ENCODE measurements around the gene ZNF362.

ZNF362 gene

DNA sequence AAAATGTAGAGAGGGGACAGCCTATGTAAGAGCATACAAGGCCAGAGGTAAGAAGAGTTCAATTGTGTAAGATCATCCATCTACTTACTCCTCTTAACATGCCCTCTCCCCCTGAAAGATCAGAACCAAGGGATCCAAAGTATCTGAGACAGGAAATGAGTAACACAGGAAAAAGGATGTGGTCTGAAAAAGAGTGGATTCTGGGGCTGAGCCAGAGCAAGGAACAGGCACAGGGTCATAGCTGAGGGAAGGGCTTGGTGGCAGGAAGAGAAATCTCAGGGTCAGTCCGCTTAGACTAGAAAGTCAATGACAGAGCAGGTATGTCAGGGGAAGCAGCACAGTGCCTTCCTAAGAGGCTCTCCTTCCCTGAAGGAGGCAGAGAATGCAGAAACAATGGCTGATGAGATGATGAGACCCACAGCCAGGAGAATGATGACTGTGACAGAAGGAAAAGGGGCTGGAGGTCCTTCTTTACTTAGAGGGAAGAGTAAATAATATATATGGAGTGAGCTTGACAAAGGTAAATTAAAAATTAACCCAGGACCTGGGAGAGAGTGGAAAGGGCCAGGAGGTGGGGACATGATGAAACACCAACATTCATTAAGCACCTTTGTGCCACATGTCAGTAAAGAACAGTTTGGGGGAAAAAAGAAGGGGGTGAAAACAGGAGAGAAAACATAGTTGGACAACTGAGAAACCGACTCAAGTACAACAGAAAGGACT, 90.8 kb downstream of the ZNF362 start:
- peak; percentile 63 for DNase-seq (ENCODE audit: low read depth)

DNA sequence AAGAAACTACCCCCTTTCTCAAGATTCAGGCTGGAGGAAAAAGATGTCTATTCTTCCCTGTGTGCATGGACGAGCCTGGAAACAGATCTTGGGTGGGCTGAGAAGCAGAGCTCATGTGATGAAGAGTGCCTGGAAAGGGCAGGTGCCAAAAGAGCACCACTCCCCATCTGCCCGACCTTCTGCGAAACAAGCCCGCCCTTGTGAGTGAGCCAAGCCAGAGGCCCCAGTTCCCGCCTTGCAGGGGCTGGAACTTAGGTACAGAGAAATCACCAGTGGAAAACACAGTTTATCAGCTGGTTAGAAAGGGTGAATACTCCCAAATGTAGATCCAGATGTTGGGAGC, 91.3 kb downstream of the ZNF362 start:
- no peak for DNase-seq (ENCODE audit: low read depth)

DNA sequence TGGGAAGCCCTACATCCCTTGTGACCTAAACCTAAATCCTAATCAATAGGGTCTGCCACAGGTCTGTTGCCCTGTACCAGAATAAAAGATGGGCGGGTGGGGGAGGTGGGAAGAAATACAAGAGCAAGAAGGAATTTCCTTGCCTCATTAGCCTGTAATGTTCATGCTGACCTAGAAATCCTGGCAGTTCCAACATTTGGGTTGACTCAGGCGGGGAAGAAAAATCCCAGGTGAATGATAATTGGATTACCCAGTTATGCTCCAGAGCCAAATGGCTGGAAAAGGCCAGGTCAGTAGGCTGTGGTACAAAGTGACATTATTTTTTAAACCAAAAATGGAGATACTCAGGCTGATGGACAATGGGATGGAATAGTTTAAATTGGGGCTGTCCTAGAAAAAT, 91.9 kb downstream of the ZNF362 start:
- no peak for DNase-seq (ENCODE audit: low read depth)

DNA sequence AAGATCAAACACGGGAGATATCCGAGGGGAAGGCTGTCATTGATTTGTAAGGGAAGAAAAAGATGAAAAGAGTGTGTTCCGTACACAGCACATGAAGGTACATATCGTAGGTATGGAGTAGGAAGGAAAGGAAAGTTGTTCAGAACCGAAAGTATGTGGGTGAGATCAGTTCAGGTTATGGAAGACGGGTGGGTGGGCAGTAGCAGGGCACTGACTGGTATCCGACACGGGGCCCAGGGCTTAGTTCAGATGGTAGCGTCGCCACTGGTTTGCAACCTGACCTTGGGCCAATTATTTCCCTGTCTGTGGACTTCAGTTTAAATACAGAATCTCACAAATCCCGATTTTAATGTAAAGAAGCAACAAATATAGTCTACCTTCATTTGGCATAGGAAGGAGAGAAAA, 92.4 kb downstream of the ZNF362 start:
- DNase-seq (ENCODE audit: low read depth), result no peak

DNA sequence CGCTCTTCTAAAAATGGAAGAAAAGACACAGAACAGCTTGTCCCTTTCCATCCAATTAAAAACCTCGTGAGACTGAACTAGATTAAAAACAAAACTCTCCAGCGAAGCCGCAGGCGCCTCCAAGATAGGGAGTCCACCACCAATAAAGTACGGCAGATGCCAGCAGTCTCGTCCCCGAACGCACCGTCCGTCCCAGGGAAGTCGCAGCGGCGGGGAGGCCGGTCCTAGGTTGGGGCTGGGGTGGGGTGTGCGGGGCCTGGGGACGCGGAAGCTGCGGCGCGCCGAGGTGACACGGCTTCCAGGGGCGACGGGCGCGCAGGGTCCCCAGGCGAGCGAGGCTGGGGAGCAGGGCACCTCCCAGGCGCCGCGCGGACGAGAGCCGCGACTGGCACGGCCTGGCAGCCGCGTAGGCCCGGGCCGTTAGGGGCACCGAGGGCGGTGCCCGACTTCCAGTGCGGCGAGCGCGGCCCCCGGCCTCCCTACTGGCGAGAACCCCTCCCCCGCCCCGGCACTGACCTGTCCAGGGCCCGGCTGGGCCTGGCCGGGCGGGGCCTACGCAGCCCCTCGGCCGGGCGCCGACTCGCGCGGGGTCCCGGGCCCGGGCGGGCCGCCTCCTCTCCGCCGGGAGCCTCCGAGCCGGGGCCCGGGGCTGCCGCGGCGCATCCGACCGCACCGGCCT, 92.9 kb downstream of the ZNF362 start:
- no peak for DNase-seq (ENCODE audit: low read depth)

DNA sequence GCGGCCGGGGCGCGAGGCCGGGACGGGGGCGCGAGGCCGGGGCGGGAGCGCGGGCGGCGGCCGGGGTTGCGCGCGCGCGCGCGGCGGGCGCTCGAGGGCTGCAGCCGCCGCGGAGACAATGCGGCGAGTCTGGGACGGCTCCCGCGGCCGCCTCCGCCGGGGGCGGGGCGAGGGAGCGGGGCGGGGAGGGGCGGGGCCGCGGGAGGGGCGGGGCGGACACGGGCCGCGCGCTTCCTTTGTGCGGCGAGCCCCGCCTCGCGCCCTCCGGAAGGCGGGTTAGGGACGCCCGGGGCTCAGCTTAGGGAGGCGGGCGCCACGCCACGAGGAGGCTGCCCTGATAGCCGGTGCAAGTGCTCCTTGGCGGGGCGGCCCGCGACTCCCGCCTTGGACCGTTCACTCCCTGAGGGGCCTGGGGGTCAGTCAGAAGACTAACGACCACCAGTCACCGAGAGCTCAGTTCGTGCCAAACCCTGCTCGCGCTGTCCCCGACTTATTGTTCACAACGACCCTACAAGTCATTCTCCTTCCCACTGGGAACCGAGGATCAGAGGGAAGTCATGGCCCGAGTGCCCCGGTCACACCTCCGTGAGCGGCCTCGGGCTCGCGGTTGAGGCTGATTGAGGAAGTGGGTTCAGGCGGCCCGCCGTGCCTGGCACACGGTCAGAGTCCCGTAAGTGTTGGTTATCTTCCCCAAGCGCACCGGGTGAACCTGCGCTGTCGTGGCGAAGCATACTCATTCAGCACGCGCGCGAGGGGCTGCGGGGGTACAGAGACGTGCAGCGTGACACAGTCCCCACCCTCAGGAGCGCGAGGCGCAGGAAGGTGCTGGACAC, 93.7 kb downstream of the ZNF362 start:
- peak; percentile 62 for DNase-seq (ENCODE audit: low read depth)

Measured in fibroblast of the conjunctiva (primary cell).